Loucy (cell line): Measurements from ENCODE around the gene ATF6.
A peak's percentile ranks its signal among the peaks of the same experiment; 100 is the strongest.

ENCODE experiments used
- H2AFZ ChIP-seq: fragments of 200-600 bp; sonication (generic); 2 replicates; pipeline ENCODE4 v1.6.0; 2016; ENCODE audit warnings: antibody characterized with exemption, mild to moderate bottlenecking, low read length, moderate library complexity
- H3F3A ChIP-seq: fragments of 200-600 bp; 2 replicates; pipeline ENCODE4 v1.6.0; 2016; ENCODE audit warnings: antibody characterized with exemption, low read depth, mild to moderate bottlenecking
- H3K27me3 ChIP-seq: fragments of 200-600 bp; sonication (generic); 2 replicates; pipeline ENCODE4 v1.6.1; 2014; ENCODE audit warnings: low read length, mild to moderate bottlenecking; ENCODE audit not compliant: insufficient read depth, poor library complexity, severe bottlenecking
- H3K36me3 ChIP-seq: fragments of 200-600 bp; sonication (generic); 2 replicates; pipeline ENCODE4 v1.6.1; 2016; ENCODE audit warnings: low read length; ENCODE audit not compliant: insufficient read depth
- H3K4me1 ChIP-seq: fragments of 200-600 bp; sonication (generic); 2 replicates; pipeline ENCODE4 v1.5.1; 2014; ENCODE audit warnings: low read length, mild to moderate bottlenecking; ENCODE audit not compliant: insufficient read depth, poor library complexity, severe bottlenecking
- H3K4me2 ChIP-seq: fragments of 200-600 bp; sonication (generic); 2 replicates; pipeline ENCODE4 v1.6.0; 2014; ENCODE audit warnings: antibody characterized with exemption, low read length, low read depth, mild to moderate bottlenecking; ENCODE audit not compliant: poor library complexity, severe bottlenecking
- H3K4me3 ChIP-seq: fragments of 200-600 bp; sonication (generic); 2 replicates; pipeline ENCODE4 v1.5.1; 2014; ENCODE audit warnings: low read length, mild to moderate bottlenecking, mixed read lengths; ENCODE audit not compliant: poor library complexity, severe bottlenecking
- H3K79me2 ChIP-seq: fragments of 200-600 bp; sonication (generic); 2 replicates; pipeline ENCODE4 v1.6.1; 2014; ENCODE audit warnings: low read length; ENCODE audit not compliant: insufficient read depth
- H3K9ac ChIP-seq: fragments of 200-600 bp; sonication (generic); 2 replicates; pipeline ENCODE4 v1.6.0; 2014; ENCODE audit warnings: mild to moderate bottlenecking, low read depth, low read length, moderate library complexity; ENCODE audit not compliant: poor library complexity, severe bottlenecking
- H3K9me2 ChIP-seq: fragments of 200-600 bp; sonication (generic); replicated peaks from 2 replicates; pipeline ENCODE4 v1.6.1; 2016; ENCODE audit warnings: low read depth, low read length, mixed read lengths
- H3K9me3 ChIP-seq: fragments of 200-600 bp; sonication (generic); 2 replicates; pipeline ENCODE4 v1.6.1; 2014; ENCODE audit warnings: mild to moderate bottlenecking, antibody characterized with exemption, low read length, low read depth; ENCODE audit not compliant: insufficient read depth
- H4K20me1 ChIP-seq: fragments of 200-600 bp; sonication (generic); 2 replicates; pipeline ENCODE4 v1.6.0; 2014; ENCODE audit warnings: antibody characterized with exemption, low read length, mild to moderate bottlenecking; ENCODE audit not compliant: insufficient read depth, poor library complexity, severe bottlenecking
- EZH2phosphoT487 ChIP-seq: fragments of 200-600 bp; IDR thresholded peaks from 2 replicates; pipeline ENCODE4 v1.6.1; 2018; ENCODE audit warnings: antibody characterized with exemption, mild to moderate bottlenecking, moderate library complexity, borderline replicate concordance
- TF ChIP-seq, protein P1 (sequence below): fragments of 200-600 bp; sonication (generic); conservative IDR thresholded peaks from 2 replicates; pipeline ENCODE4 v1.5.1; 2014; ENCODE audit warnings: mild to moderate bottlenecking, antibody characterized with exemption, low read length

Gene ATF6

GRCh38 chr1:161736335-161736969 lies 29.7 kb upstream of the ATF6 start:
- Histone ChIP-seq H2AFZ (no peak overlapping the region; the same call in 1 of the 2 replicates), H3K9ac (no peak overlapping the region), H3F3A (no peaks in the 10 kb centered on the region), H3K36me3 (no peaks in the 10 kb centered on the region), H3K9me2 (no peaks in the 10 kb centered on the region), H3K79me2 (no peaks in the 10 kb centered on the region), H3K27me3 (no peaks in the 10 kb centered on the region), H3K9me3 (no peaks in the 10 kb centered on the region), H4K20me1 (no peaks in the 10 kb centered on the region), H3K4me1 (peaks cover 10% of the 10 kb centered on the region), H3K4me2 (no peak overlapping the region), H3K4me3 (no peak overlapping the region)
- TF ChIP-seq, protein P1, sequence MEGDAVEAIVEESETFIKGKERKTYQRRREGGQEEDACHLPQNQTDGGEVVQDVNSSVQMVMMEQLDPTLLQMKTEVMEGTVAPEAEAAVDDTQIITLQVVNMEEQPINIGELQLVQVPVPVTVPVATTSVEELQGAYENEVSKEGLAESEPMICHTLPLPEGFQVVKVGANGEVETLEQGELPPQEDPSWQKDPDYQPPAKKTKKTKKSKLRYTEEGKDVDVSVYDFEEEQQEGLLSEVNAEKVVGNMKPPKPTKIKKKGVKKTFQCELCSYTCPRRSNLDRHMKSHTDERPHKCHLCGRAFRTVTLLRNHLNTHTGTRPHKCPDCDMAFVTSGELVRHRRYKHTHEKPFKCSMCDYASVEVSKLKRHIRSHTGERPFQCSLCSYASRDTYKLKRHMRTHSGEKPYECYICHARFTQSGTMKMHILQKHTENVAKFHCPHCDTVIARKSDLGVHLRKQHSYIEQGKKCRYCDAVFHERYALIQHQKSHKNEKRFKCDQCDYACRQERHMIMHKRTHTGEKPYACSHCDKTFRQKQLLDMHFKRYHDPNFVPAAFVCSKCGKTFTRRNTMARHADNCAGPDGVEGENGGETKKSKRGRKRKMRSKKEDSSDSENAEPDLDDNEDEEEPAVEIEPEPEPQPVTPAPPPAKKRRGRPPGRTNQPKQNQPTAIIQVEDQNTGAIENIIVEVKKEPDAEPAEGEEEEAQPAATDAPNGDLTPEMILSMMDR = no peak
- TF ChIP-seq EZH2phosphoT487 = no peak

DNA sequence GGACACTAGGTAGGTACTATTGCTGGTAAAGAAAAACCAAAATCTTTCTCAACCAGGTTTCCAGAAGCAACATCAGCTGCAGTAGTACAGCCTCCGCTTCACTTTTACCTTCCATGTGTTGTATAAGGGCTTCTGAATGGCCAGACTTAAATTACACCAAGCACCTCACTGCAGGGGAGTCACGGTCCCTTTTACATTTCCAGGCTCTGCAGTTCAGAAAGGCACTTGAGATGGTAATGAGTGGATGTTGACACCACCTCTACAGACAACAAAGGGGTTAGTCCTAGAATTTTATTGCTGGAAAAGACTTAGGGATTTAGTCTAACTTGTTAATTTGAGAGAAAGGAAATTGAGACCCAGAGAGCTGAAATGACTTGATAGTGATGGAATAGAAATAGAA lies 28.5 kb upstream of the ATF6 start:
- H3F3A ChIP-seq = no peaks in the 10 kb centered on the region
- no peaks in the 10 kb centered on the region for H3K79me2 ChIP-seq
- TF ChIP-seq, protein P1 = no peak
- no peak for TF ChIP-seq EZH2phosphoT487
- no peak overlapping the region for H3K4me2 ChIP-seq
- peaks cover 10% of the 10 kb centered on the region for H3K4me1 ChIP-seq
- no peaks in the 10 kb centered on the region for H3K9me3 ChIP-seq
- H4K20me1 ChIP-seq = no peaks in the 10 kb centered on the region
- H3K4me3 ChIP-seq = no peak overlapping the region
- no peak overlapping the region for H2AFZ ChIP-seq
- H3K27me3 ChIP-seq = no peaks in the 10 kb centered on the region
- H3K36me3 ChIP-seq = no peaks in the 10 kb centered on the region
- no peak overlapping the region for H3K9ac ChIP-seq
- H3K9me2 ChIP-seq = no peaks in the 10 kb centered on the region

DNA sequence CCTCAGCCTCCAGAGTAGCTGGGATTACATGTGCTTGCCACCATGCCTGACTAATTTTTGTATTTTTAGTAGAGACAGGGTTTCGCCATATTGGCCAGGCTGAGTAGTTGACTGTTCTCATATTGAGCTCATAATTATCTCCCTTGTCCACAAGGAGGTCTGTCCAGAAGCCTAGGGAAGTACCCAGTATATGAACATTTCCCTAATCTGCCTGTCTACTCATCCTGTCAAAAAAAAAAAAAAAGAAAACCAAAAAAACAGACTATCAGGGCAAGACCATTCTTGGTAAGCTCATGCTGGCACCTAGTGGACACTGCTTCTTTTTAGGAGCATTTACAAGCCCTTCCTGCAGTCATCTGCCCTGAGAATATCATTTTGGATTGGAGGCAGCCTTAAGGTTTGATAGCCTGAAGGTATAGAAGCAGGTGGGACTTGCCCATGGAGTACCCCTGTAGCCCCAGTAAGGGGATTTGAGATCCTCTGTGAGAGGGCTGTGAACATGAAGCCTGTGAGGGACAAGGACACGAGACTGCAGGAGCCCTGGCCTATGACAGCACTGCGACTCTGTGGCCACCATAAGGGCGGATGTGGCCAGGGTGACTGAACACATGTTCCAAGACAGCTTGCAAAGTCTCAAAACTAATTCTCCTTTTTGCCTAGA lies 27.4 kb upstream of the ATF6 start:
- Histone ChIP-seq H3K4me3 (no peak overlapping the region), H3K4me1 (peaks cover 3% of the 10 kb centered on the region), H3K27me3 (no peaks in the 10 kb centered on the region), H3F3A (no peaks in the 10 kb centered on the region), H3K4me2 (no peak overlapping the region), H3K9me2 (no peaks in the 10 kb centered on the region), H2AFZ (no peak overlapping the region), H4K20me1 (no peaks in the 10 kb centered on the region), H3K36me3 (no peaks in the 10 kb centered on the region), H3K79me2 (no peaks in the 10 kb centered on the region), H3K9ac (no peak overlapping the region), H3K9me3 (no peaks in the 10 kb centered on the region)
- no peak for TF ChIP-seq EZH2phosphoT487
- TF ChIP-seq, protein P1 = peak; percentile 76
